HG02884 (cell line): ENCODE measurements around the gene POP7.
A peak's percentile ranks its signal among the peaks of the same experiment; 100 is the strongest.
"Not testable (repeated sequence)": the region's sequence is repeated elsewhere in the genome, so short reads cannot be mapped to it uniquely, and the experiment has no call there.

Source experiments
- ATAC-seq: cut with Tn5 transposase; IDR thresholded peaks from one replicate; pipeline ENCODE4 v1.9.1; 2021; ENCODE audit warnings: mild to moderate bottlenecking, moderate library complexity; ENCODE audit not compliant: unreplicated experiment

POP7 gene

DNA sequence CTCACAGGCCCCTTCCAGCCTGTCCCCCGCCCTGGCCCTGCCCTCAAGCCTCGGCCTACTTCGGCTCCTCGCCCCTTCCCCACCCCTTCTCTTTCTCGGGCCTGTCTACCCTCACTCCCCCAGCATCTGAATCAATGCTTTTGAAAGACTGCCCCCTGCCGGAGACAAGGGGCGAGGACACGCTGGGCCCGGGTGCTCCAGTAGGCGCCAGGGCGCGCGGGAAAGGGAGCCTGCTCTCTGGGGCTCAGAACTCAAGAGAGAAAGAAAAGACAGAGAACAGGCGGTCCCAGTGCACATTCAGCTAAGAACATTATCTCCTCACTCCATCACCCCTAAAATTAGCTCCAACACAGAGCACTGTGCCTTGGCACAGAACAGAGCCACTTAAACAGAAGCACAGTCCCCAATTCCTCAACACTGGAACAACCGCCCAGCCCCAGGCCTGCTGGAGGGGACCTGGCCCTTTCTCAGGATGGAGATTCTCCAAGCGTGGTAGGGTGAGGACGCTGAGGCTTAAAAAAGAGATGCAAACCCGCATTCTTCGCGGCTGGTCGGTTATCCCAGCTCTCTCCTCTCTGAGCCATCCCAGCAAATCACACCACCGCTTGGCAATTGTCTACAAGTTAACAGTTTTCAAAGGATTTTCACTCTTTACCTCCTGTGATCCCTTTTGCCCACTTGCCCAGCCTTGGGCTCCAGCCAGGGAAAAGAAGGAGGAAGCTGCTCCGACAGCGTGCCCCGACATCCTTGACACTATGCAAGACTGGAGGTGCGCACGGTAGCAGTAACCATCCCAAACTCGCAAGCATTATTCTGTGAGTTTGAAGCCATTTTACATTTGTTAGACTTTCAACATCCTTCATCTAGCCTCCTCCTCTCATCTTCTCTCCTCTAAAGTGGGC is 14.0 kb upstream of the POP7 start:
- no peak for ATAC-seq

DNA sequence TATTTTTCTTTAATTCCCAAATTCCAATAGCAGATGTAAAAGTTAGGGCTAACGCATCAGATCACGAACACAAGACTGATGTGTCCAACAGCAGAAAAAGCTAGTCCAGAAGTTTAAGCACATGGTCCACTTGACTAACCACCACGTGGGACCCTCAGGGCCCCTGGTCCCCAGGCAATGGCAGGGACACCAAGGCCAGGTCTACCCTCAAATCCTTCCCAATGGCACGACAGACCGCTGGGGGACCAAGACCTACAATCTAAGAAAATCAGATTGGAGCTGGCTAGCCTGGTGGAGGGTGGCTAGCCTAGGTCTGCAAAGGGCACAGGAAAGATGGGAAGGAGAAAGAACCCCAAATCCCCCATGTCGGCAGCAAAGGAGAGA is 13.4 kb upstream of the POP7 start:
- ATAC-seq: no peak

DNA sequence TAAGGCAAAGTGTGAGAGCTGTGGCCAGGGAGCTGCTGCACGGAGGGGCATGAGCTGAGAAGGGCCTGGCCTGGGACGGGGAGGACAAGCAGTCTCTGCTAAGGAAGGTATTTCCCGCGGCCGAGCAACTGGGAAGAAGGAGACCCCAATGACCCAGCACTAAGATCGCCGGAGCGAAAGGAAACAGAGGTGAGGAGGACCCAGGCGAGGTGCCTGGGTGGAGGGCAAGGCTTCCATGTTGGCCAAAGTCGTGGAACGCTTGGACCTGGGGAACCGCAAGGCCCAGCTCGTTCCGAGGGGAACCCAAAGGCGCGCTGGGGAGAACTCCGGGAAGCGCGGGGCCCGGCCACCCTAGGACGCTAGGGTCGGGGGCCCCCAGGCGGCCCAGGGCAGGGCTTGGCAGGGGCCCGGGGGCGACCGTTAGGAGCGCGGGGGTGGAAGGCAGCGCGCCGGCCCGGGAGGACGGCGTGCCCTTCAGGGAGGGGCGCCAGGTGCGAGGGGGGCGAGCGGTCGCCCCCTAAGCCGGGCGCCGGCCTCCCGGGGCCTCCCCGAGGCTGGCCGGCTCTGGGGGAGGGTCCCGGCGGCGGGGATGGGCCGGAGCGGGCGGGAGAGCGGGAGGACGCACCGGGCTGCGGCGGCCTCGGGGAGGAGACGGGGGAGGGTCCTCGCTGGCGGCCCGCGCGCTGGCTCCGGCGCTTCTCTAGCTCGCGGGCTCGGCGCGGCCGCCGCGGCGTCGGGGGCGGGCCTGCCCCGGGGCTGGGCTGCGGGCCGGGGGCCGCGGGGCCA is 12.4 kb upstream of the POP7 start:
- ATAC-seq: no peak

DNA sequence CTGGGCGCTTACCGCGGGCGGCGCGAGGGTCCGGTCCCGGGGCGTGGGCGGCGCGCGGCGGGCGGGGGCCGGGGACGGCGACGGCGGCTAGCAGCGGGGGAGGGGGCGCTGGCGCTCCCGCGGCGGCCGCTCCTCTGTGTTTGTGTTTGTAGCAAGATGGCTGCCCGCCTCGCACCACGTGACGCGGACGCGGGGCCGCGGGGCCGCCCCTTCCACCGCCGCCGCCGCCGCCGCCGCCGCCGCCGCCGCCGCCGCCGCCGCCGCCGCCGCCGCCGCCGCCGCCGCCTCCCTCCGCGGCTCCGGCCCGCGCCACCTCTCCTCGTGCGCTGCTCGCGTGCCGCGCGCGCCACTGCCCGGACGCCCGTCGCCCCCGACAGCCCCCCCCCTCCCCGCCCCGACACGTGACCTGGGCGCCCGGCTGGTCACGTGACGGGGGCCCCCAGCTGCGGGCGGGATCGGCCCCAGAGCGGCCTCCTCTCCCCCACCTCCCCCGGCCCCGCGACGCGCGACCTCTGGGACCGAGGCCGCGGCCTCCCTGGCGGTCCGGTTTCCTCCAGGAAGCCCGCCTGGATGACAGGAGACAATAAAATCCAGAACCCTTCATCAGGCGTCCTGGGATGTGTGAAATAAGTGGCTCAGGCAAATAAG is 11.7 kb upstream of the POP7 start, which contains the start of gene GIGYF1:
GIGYF1 (minus strand) TSS at position 153 of the 648 bp plus-strand sequence. CDS start 6,012 bp downstream, outside the sequence.
- ATAC-seq: no peak

DNA sequence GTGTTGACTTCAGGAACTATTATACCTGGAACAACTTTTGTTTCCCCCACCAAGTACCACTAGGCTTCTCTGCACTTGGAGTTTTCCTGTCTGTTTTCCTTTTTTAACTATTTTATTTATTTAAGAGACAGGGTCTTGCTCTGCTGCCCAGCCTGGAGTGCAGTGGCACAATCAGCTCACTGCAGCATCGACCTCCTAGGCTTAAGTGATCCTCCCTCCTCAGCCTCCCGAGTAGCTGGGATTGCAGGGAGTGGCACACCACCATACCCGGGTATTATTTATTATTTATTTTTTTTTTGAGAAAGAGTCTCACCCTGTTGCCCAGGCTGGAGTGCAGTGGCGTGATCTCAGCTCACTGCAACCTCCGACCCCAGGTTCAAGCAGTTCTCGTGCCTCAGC is 9.8 kb upstream of the POP7 start:
- ATAC-seq: no peak

DNA sequence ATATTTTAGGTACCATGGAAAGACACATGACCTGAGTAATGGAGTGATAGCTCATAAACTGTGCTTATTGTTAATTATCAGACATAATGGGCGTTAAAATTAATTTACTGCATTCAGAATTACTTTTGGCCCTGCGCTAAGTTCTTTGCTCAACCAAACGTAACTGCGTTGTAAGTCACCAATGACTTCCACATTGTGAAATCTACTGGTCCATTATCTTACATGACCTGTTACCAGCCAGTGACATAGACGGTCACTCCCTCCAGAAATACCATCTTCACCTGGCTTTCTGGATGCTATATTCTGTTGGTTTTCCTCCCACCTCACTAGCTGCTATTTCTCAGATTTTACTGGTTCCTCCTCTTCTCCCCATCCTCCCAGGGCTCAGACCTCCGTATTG is 6.9 kb upstream of the POP7 start:
- ATAC-seq: no peak

DNA sequence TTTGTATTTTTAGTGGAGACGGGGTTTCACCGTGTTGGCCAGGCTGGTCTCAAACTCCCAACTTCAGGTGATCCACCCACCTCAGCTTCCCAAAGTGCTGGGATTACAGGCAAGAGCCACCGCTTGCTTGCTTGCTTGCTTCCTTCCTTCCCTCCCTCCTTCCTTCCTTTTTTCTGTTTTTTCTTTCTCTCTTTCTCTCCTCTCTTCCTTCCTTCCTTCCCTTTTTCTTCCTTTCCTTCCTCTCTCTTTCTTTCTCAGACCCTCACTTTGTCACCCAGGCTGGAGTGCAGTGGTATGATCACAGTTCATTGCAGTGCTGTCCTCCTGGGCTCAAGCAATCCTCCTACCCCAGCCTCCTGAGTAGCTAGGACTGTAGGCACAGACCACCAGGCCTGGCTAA is 4.8 kb upstream of the POP7 start:
- ATAC-seq: not testable (repeated sequence)

DNA sequence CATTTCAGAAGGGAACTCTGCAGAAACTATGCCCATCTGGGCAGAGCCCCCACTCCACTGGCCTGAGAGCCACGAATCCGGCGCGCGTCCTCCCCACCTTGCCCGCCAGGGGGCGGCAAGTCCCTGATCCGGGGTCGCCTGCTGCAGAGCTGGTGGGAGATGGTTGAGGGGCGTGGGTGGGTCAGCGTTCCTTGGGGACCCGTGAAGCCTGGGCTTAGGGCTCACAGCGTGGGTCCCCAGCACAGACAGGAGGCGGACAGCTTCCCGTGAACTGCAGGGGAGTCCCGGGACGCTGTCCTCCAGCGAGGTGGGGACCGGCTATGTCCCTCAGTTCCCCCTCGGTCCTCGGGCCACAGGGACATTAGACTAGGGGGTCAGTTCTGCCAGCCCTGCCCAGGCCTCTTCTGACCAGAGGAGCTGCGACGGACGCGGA is 585 bp upstream of the POP7 start:
- ATAC-seq: peak; percentile 56

DNA sequence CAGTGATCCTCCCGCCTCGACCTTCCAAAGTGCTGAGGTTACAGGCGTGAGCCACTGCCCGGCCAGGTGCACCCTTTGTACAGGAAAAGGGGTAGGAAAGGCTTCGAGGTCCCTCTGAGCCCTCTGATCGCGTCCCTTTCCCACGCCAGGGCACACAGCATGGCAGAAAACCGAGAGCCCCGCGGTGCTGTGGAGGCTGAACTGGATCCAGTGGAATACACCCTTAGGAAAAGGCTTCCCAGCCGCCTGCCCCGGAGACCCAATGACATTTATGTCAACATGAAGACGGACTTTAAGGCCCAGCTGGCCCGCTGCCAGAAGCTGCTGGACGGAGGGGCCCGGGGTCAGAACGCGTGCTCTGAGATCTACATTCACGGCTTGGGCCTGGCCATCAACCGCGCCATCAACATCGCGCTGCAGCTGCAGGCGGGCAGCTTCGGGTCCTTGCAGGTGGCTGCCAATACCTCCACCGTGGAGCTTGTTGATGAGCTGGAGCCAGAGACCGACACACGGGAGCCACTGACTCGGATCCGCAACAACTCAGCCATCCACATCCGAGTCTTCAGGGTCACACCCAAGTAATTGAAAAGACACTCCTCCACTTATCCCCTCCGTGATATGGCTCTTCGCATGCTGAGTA is 871 bp downstream of the POP7 start:
- no peak for ATAC-seq

DNA sequence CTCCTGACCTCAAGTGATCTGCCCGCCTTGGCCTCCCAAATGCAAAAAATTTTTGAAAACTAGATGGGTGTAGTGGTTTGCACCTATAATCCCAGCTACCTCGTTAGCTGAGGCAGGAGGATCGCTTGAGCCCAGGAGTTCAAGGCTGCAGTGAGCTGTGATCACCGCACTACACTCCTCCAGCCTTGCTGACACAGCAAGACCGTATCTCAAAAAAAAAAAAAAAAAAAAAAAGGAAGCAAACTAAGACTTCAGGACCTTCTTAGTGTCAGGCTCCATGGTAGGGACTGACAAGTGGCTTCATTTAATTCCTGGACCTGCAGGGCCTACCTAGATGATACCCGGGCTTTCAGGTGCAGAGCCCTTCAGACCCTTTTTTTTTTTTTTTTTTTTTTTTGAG is 2.5 kb downstream of the POP7 start:
- no peak for ATAC-seq

DNA sequence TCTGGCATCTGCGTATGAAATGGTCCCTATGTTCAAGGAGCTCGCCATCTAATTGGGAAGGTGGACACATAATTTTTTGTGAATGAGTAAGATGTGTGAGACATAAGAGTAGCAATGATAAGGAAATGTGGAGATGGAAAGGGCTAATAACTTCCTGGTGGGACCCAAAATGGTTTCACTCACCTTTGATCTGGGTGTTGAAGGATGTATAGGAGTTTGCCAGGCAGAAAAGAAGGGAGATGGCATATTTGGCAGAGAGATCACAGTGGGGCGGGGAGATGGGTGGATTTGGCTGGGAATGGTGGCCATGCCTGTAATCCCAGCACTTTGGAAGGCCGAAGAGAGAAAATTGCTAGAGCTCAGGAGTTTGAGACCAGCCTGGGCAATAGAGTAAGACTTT is 4.5 kb downstream of the POP7 start:
- no peak for ATAC-seq

DNA sequence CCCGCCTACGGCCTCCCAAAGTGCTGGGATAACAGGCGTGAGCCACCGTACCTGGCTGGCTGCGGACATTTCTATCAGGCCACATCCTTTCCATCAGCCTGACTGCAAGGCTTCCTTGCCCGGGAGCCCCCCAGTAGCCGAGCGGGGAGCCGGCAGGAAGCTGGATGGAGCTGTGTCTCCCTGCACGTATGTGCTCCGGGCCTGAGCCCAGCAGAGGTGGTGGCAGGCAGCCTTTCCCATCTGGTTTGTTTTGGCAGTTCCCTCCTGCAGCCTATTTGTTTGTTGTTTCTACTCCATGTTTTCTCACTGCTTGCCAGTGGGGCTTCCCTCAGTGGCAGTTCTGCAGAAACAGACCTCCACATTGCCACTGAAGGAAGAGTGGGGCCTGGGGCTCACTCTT is 5.4 kb downstream of the POP7 start:
- ATAC-seq: no peak

DNA sequence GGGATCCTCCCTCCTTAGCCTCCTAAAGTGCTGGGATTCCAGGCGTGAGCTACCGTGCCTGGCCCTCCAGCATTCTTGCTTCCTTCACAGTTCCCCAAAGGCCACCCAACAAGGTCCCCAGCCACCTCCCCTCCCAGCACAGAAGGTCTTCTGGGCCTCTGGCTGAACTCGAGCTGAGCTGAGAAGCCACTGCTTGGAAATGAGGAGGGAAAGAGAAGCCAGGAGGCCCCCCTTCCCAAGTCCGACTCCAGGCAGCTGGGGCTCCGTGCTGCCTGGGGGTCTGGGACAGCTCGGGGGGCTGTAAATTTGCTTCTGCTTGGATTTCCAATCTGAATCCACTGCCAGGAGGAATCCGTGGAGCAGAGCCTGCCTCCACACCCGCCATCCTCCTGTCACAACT is 8.8 kb downstream of the POP7 start:
- no peak for ATAC-seq

DNA sequence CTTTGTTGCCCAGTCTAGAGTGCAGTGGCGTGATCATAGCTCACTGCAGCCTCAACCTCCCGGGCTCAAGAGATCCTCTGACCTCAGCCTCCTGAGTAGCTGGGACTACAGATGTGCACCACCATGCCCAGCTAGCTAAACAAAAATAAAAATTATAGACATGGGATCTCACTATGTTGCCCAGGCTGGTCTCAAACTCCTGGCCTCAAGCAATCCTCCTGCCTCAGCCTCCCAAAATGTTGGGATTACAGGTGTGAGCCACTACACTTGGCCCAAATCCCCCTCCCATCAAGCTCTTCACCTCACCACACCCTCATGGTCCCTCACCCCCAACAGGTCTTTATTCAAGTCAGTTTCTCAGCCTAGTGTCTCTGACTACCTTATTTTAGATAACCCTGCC is 11.2 kb downstream of the POP7 start:
- not testable (repeated sequence) for ATAC-seq

DNA sequence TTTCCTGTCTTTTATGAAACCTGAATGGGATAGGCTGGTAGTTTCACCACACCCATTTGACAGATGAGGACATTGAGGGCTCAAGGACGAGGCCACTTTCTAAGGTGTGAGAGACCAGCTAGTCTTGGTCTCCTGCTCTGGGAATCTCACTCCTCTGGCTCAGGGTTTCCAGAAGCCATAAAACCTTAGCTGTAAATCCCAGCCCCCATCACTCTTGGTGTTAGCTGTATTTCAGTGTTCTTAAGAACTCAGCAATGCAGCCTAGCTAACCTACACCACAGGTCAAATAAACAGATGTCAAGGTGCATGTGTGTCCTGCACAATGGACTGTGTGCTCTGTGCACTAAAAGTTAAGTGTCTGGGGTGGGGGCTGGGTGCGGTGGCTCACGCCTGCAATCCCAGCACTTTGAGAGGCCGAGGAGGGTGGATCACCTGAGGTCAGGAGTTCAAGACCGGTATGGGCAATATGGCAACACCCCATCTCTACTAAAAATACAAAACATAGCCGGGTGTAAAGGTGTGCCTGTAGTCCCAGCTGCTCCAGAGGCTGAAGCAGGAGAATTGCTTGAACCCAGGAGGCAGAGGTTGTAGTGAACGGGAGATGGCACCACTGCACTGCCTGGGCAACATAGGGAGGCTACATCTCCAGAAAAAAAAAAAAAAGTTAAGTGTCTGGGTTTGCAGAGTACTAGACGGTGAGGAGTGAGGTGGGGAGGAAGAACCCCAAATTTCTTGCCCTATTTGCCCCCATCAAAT is 13.8 kb downstream of the POP7 start:
- no peak for ATAC-seq

DNA sequence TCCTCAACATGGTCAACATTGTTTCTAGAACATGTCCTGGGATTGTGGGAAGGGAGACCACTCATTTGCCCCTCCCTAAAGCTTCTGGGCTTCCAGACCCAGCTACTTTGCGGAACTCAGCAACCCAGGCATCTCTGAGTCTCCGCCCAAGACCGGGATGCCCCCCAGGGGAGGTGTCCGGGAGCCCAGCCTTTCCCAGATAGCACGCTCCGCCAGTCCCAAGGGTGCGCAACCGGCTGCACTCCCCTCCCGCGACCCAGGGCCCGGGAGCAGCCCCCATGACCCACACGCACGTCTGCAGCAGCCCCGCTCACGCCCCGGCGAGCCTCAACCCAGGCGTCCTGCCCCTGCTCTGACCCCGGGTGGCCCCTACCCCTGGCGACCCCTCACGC is 14.4 kb downstream of the POP7 start, which contains the start of gene EPO:
EPO (plus strand) TSS at position 190 of the 392 bp plus-strand sequence. CDS start 513 bp downstream, outside the sequence.
- ATAC-seq: no peak

DNA sequence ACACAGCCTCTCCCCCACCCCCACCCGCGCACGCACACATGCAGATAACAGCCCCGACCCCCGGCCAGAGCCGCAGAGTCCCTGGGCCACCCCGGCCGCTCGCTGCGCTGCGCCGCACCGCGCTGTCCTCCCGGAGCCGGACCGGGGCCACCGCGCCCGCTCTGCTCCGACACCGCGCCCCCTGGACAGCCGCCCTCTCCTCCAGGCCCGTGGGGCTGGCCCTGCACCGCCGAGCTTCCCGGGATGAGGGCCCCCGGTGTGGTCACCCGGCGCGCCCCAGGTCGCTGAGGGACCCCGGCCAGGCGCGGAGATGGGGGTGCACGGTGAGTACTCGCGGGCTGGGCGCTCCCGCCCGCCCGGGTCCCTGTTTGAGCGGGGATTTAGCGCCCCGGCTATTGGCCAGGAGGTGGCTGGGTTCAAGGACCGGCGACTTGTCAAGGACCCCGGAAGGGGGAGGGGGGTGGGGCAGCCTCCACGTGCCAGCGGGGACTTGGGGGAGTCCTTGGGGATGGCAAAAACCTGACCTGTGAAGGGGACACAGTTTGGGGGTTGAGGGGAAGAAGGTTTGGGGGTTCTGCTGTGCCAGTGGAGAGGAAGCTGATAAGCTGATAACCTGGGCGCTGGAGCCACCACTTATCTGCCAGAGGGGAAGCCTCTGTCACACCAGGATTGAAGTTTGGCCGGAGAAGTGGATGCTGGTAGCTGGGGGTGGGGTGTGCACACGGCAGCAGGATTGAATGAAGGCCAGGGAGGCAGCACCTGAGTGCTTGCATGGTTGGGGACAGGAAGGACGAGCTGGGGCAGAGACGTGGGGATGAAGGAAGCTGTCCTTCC is 15.0 kb downstream of the POP7 start:
- no peak for ATAC-seq

DNA sequence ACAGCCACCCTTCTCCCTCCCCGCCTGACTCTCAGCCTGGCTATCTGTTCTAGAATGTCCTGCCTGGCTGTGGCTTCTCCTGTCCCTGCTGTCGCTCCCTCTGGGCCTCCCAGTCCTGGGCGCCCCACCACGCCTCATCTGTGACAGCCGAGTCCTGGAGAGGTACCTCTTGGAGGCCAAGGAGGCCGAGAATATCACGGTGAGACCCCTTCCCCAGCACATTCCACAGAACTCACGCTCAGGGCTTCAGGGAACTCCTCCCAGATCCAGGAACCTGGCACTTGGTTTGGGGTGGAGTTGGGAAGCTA is 15.5 kb downstream of the POP7 start:
- no peak for ATAC-seq

DNA sequence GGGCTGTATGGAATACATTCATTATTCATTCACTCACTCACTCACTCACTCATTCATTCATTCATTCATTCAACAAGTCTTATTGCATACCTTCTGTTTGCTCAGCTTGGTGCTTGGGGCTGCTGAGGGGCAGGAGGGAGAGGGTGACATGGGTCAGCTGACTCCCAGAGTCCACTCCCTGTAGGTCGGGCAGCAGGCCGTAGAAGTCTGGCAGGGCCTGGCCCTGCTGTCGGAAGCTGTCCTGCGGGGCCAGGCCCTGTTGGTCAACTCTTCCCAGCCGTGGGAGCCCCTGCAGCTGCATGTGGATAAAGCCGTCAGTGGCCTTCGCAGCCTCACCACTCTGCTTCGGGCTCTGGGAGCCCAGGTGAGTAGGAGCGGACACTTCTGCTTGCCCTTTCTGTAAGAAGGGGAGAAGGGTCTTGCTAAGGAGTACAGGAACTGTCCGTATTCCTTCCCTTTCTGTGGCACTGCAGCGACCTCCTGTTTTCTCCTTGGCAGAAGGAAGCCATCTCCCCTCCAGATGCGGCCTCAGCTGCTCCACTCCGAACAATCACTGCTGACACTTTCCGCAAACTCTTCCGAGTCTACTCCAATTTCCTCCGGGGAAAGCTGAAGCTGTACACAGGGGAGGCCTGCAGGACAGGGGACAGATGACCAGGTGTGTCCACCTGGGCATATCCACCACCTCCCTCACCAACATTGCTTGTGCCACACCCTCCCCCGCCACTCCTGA is 16.7 kb downstream of the POP7 start:
- no peak for ATAC-seq
